ENCODE measurements around the gene FKBP5. TPM values are rescaled to one million over a fixed set of nuclear protein-coding genes. Genes with fewer than 3 reads are reported as not detected.

Gene FKBP5
- total and polyA plus RNA-seq, 9 of the 15 experiments (the other 6 are each of a cell fraction or from before 2014, with no cell fraction given), result 32.7 to 151 (median 75.0) TPM

GRCh38 chr6:35737413-35738211, 48.9 kb upstream of the FKBP5 start (continued):
- TF ChIP-seq ZBTB11 (CRISPR knock-in tag; IDR thresholded peaks at IDR 0.05) (no peak), ETV6 (IDR thresholded peaks at IDR 0.05; ENCODE audit: borderline replicate concordance in 1 of 2, low read depth in 2 of 2, low read length in 1 of 2) (no peak), ETV6 (CRISPR knock-in tag; IDR thresholded peaks at IDR 0.05; ENCODE audit: borderline replicate concordance) (no peak), ZNF586 (CRISPR knock-in tag; conservative IDR thresholded peaks at IDR 0.05) (no peak), ARNT (IDR thresholded peaks at IDR 0.05) (0 out of 4 replicates have a peak, but pooled peaks of 1 of the 2 experiments have one; percentile 70), FOXJ3 (CRISPR knock-in tag; IDR thresholded peaks at IDR 0.05) (no peak), FOXP1 (CRISPR knock-in tag; IDR thresholded peaks at IDR 0.05) (0 out of 2 replicates have a peak, but pooled peaks have one; percentile 31), MTF1 (CRISPR knock-in tag; IDR thresholded peaks at IDR 0.05; ENCODE audit: borderline replicate concordance) (no peak), ZNF175 (CRISPR knock-in tag; IDR thresholded peaks at IDR 0.05; ENCODE audit: low read depth) (no peak), PTBP1 (IDR thresholded peaks at IDR 0.05; ENCODE audit: low read depth, low read length) (no peak), COPS2 (conservative IDR thresholded peaks at IDR 0.05) (no peak), SLC30A9 (CRISPR knock-in tag; IDR thresholded peaks at IDR 0.05) (no peak), NR2F6 (CRISPR knock-in tag; IDR thresholded peaks at IDR 0.05) (no peak), NFXL1 (CRISPR knock-in tag; IDR thresholded peaks at IDR 0.05) (no peak), SMAD4 (CRISPR knock-in tag; conservative IDR thresholded peaks at IDR 0.05) (0 out of 2 replicates have a peak, but pooled peaks have one; percentile 41)
- TF ChIP-seq, protein P1, sequence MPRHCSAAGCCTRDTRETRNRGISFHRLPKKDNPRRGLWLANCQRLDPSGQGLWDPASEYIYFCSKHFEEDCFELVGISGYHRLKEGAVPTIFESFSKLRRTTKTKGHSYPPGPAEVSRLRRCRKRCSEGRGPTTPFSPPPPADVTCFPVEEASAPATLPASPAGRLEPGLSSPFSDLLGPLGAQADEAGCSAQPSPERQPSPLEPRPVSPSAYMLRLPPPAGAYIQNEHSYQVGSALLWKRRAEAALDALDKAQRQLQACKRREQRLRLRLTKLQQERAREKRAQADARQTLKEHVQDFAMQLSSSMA (CRISPR knock-in tag; IDR thresholded peaks at IDR 0.05), result no peak
- TF ChIP-seq, protein P2, sequence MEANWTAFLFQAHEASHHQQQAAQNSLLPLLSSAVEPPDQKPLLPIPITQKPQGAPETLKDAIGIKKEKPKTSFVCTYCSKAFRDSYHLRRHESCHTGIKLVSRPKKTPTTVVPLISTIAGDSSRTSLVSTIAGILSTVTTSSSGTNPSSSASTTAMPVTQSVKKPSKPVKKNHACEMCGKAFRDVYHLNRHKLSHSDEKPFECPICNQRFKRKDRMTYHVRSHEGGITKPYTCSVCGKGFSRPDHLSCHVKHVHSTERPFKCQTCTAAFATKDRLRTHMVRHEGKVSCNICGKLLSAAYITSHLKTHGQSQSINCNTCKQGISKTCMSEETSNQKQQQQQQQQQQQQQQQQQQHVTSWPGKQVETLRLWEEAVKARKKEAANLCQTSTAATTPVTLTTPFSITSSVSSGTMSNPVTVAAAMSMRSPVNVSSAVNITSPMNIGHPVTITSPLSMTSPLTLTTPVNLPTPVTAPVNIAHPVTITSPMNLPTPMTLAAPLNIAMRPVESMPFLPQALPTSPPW (CRISPR knock-in tag; IDR thresholded peaks at IDR 0.05), result no peak
- TF ChIP-seq, protein P3, sequence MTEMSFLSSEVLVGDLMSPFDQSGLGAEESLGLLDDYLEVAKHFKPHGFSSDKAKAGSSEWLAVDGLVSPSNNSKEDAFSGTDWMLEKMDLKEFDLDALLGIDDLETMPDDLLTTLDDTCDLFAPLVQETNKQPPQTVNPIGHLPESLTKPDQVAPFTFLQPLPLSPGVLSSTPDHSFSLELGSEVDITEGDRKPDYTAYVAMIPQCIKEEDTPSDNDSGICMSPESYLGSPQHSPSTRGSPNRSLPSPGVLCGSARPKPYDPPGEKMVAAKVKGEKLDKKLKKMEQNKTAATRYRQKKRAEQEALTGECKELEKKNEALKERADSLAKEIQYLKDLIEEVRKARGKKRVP (CRISPR knock-in tag; IDR thresholded peaks at IDR 0.05), result 0 out of 2 replicates have a peak, but pooled peaks have one; percentile 58
